ENCODE data around the gene SPRN.

- TF ChIP-seq CTCF (conservative IDR thresholded peaks at IDR 0.05 in 1 of 2, IDR thresholded peaks at IDR 0.05 in 1 of 2; ENCODE audit: low read depth in 1 of 2, low read length in 2 of 2) (no peak), EZH2 (IDR thresholded peaks at IDR 0.05; ENCODE audit: low read length, missing control alignments) (no peak)
Measured at GRCh38 chr10:133383551-133383950, 40.9 kb downstream of the SPRN start.
